BJ (cell line): ENCODE data around the gene FFAR3. TPM values are rescaled to one million over a fixed set of nuclear protein-coding genes. Genes with fewer than 3 reads are reported as not detected.

Experiments used
- CTCF ChIA-PET: fragments of 350-600 bp; formaldehyde crosslinking; extraction: SDS; loops from one replicate; lab custom pipeline; 2021; ENCODE audit warnings: antibody characterized with exemption, inconsistent platforms; lab: Yijun Ruan, JAX
- POLR2A ChIA-PET: fragments of 300-600 bp; sonication (Branson Sonifier 250); formaldehyde crosslinking; extraction: SDS; loops from one replicate; lab custom pipeline; 2021; ENCODE audit warnings: antibody characterized with exemption; lab: Charles Lee
- DNase-seq: peaks from one replicate; pipeline ENCODE4 v3.0.0-alpha.2; 2011; ENCODE audit warnings: low read depth
- H3K27me3 ChIP-seq: 2 replicates; pipeline ENCODE4 v1.6.0; 2011; ENCODE audit warnings: low read length; ENCODE audit not compliant: control insufficient read depth, insufficient read depth
- H3K36me3 ChIP-seq: 2 replicates; pipeline ENCODE4 v1.5.1; 2011; ENCODE audit warnings: low read length; ENCODE audit not compliant: control insufficient read depth, insufficient read depth
- H3K4me3 ChIP-seq: 2 replicates; pipeline ENCODE4 v1.5.1; 2011; ENCODE audit warnings: low read depth, mild to moderate bottlenecking, control low read depth, low read length
- CTCF ChIP-seq: IDR thresholded peaks from 2 replicates; pipeline ENCODE4 v1.5.1; 2011; ENCODE audit warnings: low read depth, mild to moderate bottlenecking, control low read depth, inconsistent platforms, low read length, moderate library complexity; ENCODE audit not compliant: insufficient read depth
- polyA plus RNA-seq: library from polyadenylated mRNA; depleted of rRNA; stranded (reverse); fragments of >200 nt; gene quantifications from 2 replicates; pipeline ENCODE4 v1.2.3, GENCODE V29; 2011

FFAR3 gene
- polyA plus RNA-seq, 1 experiment: not detected

DNA sequence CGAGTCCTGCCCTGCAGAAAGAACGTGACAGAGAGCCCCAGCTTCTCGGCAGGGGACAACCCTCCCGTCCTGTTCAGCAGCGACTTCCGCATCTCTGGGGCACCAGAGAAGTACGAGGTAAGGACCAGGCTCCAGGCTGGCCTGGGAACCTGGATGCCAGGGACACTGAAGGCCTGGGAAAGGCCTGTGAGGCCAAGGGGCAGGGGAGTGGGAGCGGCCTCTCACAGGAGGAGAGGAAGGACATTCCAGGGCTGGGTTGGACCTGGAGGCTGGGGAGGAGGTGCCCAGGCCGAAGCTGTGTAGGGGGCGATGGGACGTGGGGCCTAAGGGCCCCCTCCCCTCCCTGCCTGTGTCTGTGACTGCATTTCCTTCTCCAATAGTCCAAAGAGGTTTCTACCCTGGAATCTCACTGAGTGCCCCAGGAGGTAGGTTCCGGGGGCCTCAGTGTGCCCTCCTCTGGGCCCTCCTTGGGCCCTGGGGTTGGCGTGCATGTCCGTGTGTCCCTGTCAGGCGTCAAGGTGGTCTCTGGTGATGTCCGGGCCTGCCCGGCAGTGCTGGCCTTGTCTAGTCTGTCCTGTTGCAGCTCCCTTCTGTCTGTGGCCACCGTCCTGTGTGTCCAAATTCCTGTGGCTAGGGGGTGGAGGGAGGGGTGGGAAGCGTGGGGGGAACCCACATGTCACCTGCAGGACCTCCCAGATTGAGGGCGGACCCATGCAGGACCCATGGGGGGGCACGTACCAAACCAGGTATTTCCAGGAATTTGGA lies 46.2 kb upstream of the FFAR3 start:
- no peak for TF ChIP-seq CTCF
- H3K27me3 ChIP-seq: no peaks in the 10 kb centered on the region
- H3K4me3 ChIP-seq: no peak overlapping the region
- ChIA-PET POLR2A (no interaction called here), CTCF (no interaction called here)
- DNase-seq: no peak
- no peaks in the 10 kb centered on the region for H3K36me3 ChIP-seq

- DNase-seq: no peak
- POLR2A ChIA-PET: no interaction called here
These were observed 44.7 kb upstream of the FFAR3 start for GRCh38 chr19:35313587-35313986.

GRCh38 chr19:35314031-35314430 lies 44.2 kb upstream of the FFAR3 start:
- ChIA-PET CTCF (interaction anchor here (0.8 kb wide), 1 partner anchor 432 kb away, joined by 4 read pairs; the partner anchor contains the start of gene PSENEN), POLR2A (no interaction called here)
- Histone ChIP-seq H3K36me3 (no peaks in the 10 kb centered on the region), H3K27me3 (no peaks in the 10 kb centered on the region), H3K4me3 (no peak overlapping the region)
- no peak for DNase-seq
- TF ChIP-seq CTCF: no peak

More at GRCh38 chr19:35313587-35313986, 44.7 kb upstream of the FFAR3 start:
- H3K36me3 ChIP-seq: no peaks in the 10 kb centered on the region
- H3K4me3 ChIP-seq: no peak overlapping the region
- no peaks in the 10 kb centered on the region for H3K27me3 ChIP-seq
- TF ChIP-seq CTCF: no peak
- CTCF ChIA-PET: interaction anchor here (0.8 kb wide), 1 partner anchor 432 kb away, joined by 4 read pairs; the partner anchor contains the start of gene PSENEN

DNA sequence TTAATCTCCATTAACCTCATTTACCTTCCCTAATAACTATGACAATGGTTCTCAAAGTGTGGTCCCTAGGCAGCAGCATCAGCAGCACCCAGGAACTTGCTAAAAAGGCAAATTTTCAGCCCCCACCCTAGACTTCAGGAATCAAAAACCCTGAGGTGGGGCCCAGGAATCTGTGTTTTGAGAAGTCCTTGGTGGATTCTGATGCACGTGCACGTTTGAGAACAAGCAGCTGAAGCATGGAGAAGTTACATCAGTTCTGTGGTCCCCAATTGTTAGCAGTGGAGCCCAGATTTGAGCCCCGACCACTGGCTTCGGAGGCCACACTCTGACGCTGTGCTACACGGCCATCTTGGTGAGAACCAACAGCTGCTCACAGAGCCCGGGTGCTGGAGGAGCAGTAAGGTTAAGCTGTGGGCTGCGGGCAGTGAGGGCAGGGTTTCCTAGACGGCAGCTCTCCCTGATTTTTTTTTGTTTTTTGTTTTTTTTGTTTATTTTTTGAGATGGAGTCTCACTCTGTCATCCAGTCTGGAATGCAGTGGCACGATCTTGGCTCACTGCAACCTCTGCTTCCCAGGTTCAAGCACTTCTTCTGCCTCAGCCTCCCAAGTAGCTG lies 43.3 kb upstream of the FFAR3 start:
- no peak for DNase-seq
- Histone ChIP-seq H3K27me3 (no peaks in the 10 kb centered on the region), H3K36me3 (no peaks in the 10 kb centered on the region), H3K4me3 (no peak overlapping the region)
- POLR2A ChIA-PET: no interaction called here
- no peak for TF ChIP-seq CTCF
- CTCF ChIA-PET: no interaction called here

DNA sequence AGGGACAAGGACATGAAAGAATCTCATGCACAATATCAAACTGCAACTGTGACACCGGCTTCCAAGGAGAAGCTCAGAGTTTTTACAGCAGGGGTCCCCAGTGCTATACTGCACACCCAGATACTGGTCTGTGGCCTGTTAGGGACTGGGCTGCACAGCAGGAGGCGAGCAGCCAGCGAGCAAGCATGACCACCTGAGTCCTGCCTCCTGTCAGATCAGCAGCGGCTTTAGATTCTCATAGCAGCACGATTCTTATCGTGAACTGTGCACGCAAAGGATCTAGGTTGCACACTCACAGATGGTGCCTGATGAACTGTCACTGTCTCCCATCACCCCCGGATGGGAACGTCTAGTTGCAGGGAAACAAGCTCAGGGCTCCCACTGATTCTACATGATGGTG lies 42.4 kb upstream of the FFAR3 start:
- H3K4me3 ChIP-seq: no peak overlapping the region
- POLR2A ChIA-PET: no interaction called here
- H3K27me3 ChIP-seq: no peaks in the 10 kb centered on the region
- no peaks in the 10 kb centered on the region for H3K36me3 ChIP-seq
- no peak for TF ChIP-seq CTCF
- DNase-seq: no peak
- CTCF ChIA-PET: no interaction called here
